Sciatic nerve (tissue), 2 donors: ENCODE data around the gene NUDT3. TPM values are rescaled to one million over a fixed set of nuclear protein-coding genes. Genes with fewer than 3 reads are reported as not detected.

Source experiments
- ATAC-seq: fragments of 200-7000 bp; cut with Tn5 transposase; one replicate; pipeline ENCODE4 v1.9.1; 2020; ENCODE audit warnings: mild to moderate bottlenecking, moderate library complexity
- DNase-seq: peaks from one replicate; pipeline ENCODE4 v3.0.0-alpha.2; 2020; ENCODE audit warnings: low spot score
- intact Hi-C: fragments of 100-400 bp; cut with DNase I; formaldehyde crosslinking; loops from one replicate; pipeline ENCODE4 v1.14.2; 2022
- total RNA-seq: library from RNA; stranded (reverse); fragmentation: NEBNext Ultra II Directional; extraction: Animal tissue kit (Norgen Biotek cat#: 25700); gene quantifications from one replicate; pipeline ENCODE4 v1.2.1, GENCODE V29; 2021
- donor health status: DM: no; HTN: no; CAD: no.
- donor health status: DM: no; HTN: no; CAD: no.

NUDT3 gene
- total RNA-seq, 1 donor from 2014 or later, result 83.1 TPM

GRCh38 chr6:34312259-34312658 is 80.2 kb downstream of the NUDT3 start:
- intact Hi-C loops, result no loop called here
- ATAC-seq (no peak), DNase-seq (no peak)

GRCh38 chr6:34310817-34311216 is 81.7 kb downstream of the NUDT3 start:
- DNase-seq (no peak), ATAC-seq (no peak)
- intact Hi-C loops, result no loop called here

GRCh38 chr6:34308483-34308882 is 84.0 kb downstream of the NUDT3 start:
- intact Hi-C loops, result no loop called here
- DNase-seq (no peak), ATAC-seq (no peak)

- ATAC-seq, result peak; percentile 77
- peak; percentile 72 for DNase-seq
- intact Hi-C loops, result no loop called here
Measured at GRCh38 chr6:34305982-34306708, 86.3 kb downstream of the NUDT3 start.

- DNase-seq (no peak), ATAC-seq (no peak)
- intact Hi-C loops, result no loop called here
Measured at GRCh38 chr6:34305497-34305896, 87.0 kb downstream of the NUDT3 start.

- intact Hi-C loops, result no loop called here
- ATAC-seq (no peak), DNase-seq (no peak)
Measured at GRCh38 chr6:34304164-34304563, 88.3 kb downstream of the NUDT3 start.

- intact Hi-C loops, result no loop called here
- ATAC-seq (no peak), DNase-seq (no peak)
Measured at GRCh38 chr6:34302929-34303328, 89.5 kb downstream of the NUDT3 start.

GRCh38 chr6:34301408-34301807 is 91.1 kb downstream of the NUDT3 start:
- peak; percentile 91 for ATAC-seq

GRCh38 chr6:34300332-34300751 is 92.1 kb downstream of the NUDT3 start:
- intact Hi-C loops, result no loop called here
- peak; percentile 37 for ATAC-seq
- DNase-seq, result no peak

More at GRCh38 chr6:34301408-34301807, 91.1 kb downstream of the NUDT3 start:
- peak; percentile 66 for DNase-seq
- intact Hi-C loops, result no loop called here

- ATAC-seq (no peak), DNase-seq (no peak)
- intact Hi-C loops, result no loop called here
Measured at GRCh38 chr6:34298941-34299340, 93.5 kb downstream of the NUDT3 start.

- ATAC-seq (no peak), DNase-seq (no peak)
- intact Hi-C loops, result no loop called here
Measured at GRCh38 chr6:34295721-34296120, 96.7 kb downstream of the NUDT3 start.

GRCh38 chr6:34292954-34293353 is 99.5 kb downstream of the NUDT3 start:
- intact Hi-C loops, result no loop called here
- DNase-seq, result no peak
- ATAC-seq, result no peak

GRCh38 chr6:34289137-34289536 is 103.3 kb downstream of the NUDT3 start:
- intact Hi-C loops, result no loop called here
- ATAC-seq, result no peak

GRCh38 chr6:34288581-34288980 is 103.9 kb downstream of the NUDT3 start:
- intact Hi-C loops, result no loop called here
- ATAC-seq, result no peak
- no peak for DNase-seq

More at GRCh38 chr6:34289137-34289536, 103.3 kb downstream of the NUDT3 start:
- no peak for DNase-seq

- DNase-seq, result no peak
- intact Hi-C loops, result no loop called here
- ATAC-seq, result peak; percentile 9
Measured at GRCh38 chr6:34285448-34286164, 106.9 kb downstream of the NUDT3 start.

GRCh38 chr6:34284563-34285447 is 107.7 kb downstream of the NUDT3 start:
- intact Hi-C loops, result no loop called here
- ATAC-seq (peak; percentile 96), DNase-seq (peak; percentile 74)

- ATAC-seq, result no peak
- DNase-seq, result no peak
- intact Hi-C loops, result no loop called here
Measured at GRCh38 chr6:34281702-34282334, 110.7 kb downstream of the NUDT3 start.

- DNase-seq (no peak), ATAC-seq (no peak)
- intact Hi-C loops, result no loop called here
Measured at GRCh38 chr6:34280216-34280615, 112.3 kb downstream of the NUDT3 start.

- intact Hi-C loops, result no loop called here
- DNase-seq (no peak), ATAC-seq (no peak)
Measured at GRCh38 chr6:34278833-34279232, 113.6 kb downstream of the NUDT3 start.
